RWPE2 (cell line): ENCODE data around the gene GNG13.

ENCODE experiments used
- ATAC-seq: fragments of 200-7000 bp; cut with Tn5 transposase; 3 replicates; pipeline ENCODE4 v1.9.1; 2021; ENCODE audit warnings: low read depth
- DNase-seq: peaks from one replicate; pipeline ENCODE4 v3.0.0-alpha.2; 2020; ENCODE audit warnings: low spot score
- H3K27ac ChIP-seq: fragments of 450-650 bp; 2 replicates; pipeline ENCODE4 v1.5.1; 2017; ENCODE audit warnings: mild to moderate bottlenecking; ENCODE audit not compliant: poor library complexity, severe bottlenecking
- H3K27me3 ChIP-seq: fragments of 250-450 bp; sonication (Bioruptor Pico); 2 replicates; pipeline ENCODE4 v1.5.1; 2021; ENCODE audit warnings: mild to moderate bottlenecking, moderate library complexity; ENCODE audit not compliant: insufficient read depth, poor library complexity, severe bottlenecking
- H3K36me3 ChIP-seq: fragments of 250-450 bp; sonication (Bioruptor Pico); 2 replicates; pipeline ENCODE4 v1.5.1; 2020; ENCODE audit warnings: low read depth, mild to moderate bottlenecking, moderate library complexity
- H3K4me1 ChIP-seq: fragments of 250-450 bp; sonication (Bioruptor Pico); 2 replicates; pipeline ENCODE4 v1.5.1; 2021; ENCODE audit warnings: mild to moderate bottlenecking, moderate library complexity; ENCODE audit not compliant: insufficient read depth, poor library complexity, severe bottlenecking
- H3K4me3 ChIP-seq: fragments of 250-450 bp; sonication (Bioruptor Pico); 2 replicates; pipeline ENCODE4 v1.5.1; 2021; ENCODE audit warnings: mild to moderate bottlenecking, moderate library complexity; ENCODE audit not compliant: severe bottlenecking
- H3K9me3 ChIP-seq: fragments of 250-450 bp; sonication (Bioruptor Pico); 2 replicates; pipeline ENCODE4 v1.5.1; 2021; ENCODE audit warnings: mild to moderate bottlenecking, moderate library complexity; ENCODE audit not compliant: severe bottlenecking
- TF ChIP-seq, protein P1 (sequence below): fragments of 450-650 bp; IDR thresholded peaks from one replicate; pipeline ENCODE4 v1.5.1; 2017; ENCODE audit warnings: mild to moderate bottlenecking, moderate library complexity; ENCODE audit not compliant: poor library complexity, severe bottlenecking

The GNG13 gene

DNA sequence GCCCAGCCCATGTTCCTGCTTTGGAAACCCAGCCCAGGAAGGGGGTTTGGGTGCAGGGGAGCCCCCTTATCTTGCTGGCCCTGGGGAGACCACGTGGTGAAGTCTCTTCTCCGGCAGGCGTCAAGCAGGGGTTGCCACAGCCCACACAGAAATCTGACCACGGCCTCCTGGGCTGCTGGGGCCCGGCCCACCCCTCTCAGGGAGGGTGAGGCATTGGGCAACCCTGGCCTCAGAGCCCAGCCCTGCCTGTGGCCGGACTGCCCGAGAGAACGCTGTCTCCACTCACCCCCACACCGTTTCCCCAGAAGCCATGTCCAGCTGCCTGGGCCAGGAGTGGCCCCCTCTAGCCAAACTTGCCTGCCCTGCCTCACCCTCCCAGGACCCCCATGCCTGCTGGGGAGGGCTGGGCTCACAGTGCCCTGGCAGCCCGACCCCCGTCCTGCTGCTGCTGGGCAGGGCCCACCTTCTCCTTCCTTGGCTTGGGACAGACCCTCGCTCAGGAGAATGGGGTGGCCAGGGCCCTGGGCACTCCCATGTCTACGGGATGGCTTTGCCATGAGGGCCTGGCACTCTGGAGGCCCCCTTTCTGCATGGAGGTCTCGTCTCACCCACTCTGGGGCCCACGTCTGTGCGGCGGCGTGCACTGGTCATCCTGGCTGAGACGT, 19.1 kb downstream of the GNG13 start:
- ATAC-seq (no peak), DNase-seq (no peak)
- Histone ChIP-seq H3K9me3 (no peaks in the 10 kb centered on the region), H3K4me1 (peaks cover 3% of the 10 kb centered on the region), H3K36me3 (peaks cover 9% of the 10 kb centered on the region), H3K27me3 (no peaks in the 10 kb centered on the region), H3K4me3 (no peak overlapping the region), H3K27ac (no peak overlapping the region)
- TF ChIP-seq, protein P1, sequence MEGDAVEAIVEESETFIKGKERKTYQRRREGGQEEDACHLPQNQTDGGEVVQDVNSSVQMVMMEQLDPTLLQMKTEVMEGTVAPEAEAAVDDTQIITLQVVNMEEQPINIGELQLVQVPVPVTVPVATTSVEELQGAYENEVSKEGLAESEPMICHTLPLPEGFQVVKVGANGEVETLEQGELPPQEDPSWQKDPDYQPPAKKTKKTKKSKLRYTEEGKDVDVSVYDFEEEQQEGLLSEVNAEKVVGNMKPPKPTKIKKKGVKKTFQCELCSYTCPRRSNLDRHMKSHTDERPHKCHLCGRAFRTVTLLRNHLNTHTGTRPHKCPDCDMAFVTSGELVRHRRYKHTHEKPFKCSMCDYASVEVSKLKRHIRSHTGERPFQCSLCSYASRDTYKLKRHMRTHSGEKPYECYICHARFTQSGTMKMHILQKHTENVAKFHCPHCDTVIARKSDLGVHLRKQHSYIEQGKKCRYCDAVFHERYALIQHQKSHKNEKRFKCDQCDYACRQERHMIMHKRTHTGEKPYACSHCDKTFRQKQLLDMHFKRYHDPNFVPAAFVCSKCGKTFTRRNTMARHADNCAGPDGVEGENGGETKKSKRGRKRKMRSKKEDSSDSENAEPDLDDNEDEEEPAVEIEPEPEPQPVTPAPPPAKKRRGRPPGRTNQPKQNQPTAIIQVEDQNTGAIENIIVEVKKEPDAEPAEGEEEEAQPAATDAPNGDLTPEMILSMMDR: no peak

DNA sequence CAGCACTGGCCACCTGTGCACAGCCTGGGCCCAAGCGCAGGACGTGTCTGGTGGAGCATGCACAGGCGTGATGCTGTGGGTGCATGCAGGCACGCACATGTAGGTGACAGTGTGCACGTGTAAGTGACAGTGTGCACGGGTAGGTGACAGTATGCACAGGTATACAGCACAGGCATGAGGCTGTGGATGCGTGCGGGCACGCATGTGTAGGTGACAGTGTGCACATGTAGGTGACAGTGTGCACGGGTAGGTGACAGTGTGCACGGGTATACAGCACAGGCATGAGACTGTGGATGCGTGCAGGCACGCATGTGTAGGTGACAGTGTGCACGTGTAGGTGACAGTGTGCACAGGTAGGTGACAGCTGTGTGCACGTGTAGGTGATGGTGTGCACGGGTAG, 20.2 kb downstream of the GNG13 start:
- no peak for ATAC-seq
- H3K27me3 ChIP-seq: no peaks in the 10 kb centered on the region

DNA sequence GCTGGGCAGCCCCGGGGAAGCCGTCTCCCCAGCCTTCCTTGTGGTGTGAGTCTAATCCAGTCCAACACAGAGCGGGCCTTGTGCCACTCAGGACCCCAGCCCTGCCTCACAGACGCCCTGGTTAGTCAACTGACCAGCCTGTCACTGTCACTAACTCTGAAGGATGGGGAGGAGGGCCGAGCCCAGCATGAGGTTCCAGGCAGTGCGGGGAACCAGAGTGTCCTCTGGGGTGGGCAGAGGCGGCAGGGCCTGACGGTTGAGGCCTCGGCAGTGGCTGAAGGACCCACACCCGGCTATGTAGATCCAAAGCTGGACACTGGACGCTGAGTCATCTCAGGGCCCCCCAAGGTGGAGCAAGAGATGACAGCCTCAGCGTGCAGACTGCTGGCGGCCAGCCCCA, 21.0 kb downstream of the GNG13 start:
- H3K9me3 ChIP-seq: no peaks in the 10 kb centered on the region
- no peaks in the 10 kb centered on the region for H3K36me3 ChIP-seq
- DNase-seq: no peak
- TF ChIP-seq, protein P1: no peak
- no peak overlapping the region for H3K27ac ChIP-seq
- no peaks in the 10 kb centered on the region for H3K27me3 ChIP-seq
- no peak for ATAC-seq
- peaks cover 3% of the 10 kb centered on the region for H3K4me1 ChIP-seq
- H3K4me3 ChIP-seq: no peak overlapping the region

More for the DNA sequence above, 20.2 kb downstream of the GNG13 start:
- H3K36me3 ChIP-seq: no peaks in the 10 kb centered on the region
- H3K27ac ChIP-seq: no peak overlapping the region
- DNase-seq: no peak
- no peak overlapping the region for H3K4me3 ChIP-seq
- H3K4me1 ChIP-seq: peaks cover 3% of the 10 kb centered on the region
- no peaks in the 10 kb centered on the region for H3K9me3 ChIP-seq
- TF ChIP-seq, protein P1: no peak

DNA sequence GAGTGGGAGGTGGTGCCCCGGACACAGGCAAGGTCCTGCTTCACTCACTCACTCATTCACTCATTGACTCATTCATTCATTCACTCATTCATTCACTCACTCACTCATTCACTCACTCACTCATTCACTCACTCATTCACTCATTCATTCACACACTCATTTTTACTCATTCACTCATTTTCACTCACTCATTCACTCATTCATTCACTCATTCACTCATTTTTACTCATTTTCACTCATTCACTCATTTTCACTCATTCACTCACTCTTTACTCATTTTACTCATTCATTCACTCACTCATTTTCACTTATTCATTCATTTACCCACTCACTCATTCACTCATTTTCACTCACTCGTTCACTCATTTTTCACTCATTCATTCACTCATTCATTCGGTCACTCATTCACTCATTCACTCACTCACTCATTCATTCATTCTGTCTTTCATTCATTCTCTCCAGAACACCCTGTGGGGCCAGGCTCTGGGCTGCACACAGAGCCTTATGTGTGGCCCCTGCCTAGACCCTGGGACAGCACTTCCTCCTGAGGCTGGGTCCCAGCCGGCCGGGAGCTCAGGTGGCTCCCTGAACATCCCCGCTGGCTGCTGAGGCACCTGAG, 21.5 kb downstream of the GNG13 start:
- Histone ChIP-seq H3K27me3 (no peaks in the 10 kb centered on the region), H3K27ac (no peak overlapping the region), H3K36me3 (no peaks in the 10 kb centered on the region), H3K4me3 (no peak overlapping the region), H3K9me3 (no peaks in the 10 kb centered on the region), H3K4me1 (peaks cover 3% of the 10 kb centered on the region)
- TF ChIP-seq, protein P1: no peak
- no peak for DNase-seq
- no peak for ATAC-seq

DNA sequence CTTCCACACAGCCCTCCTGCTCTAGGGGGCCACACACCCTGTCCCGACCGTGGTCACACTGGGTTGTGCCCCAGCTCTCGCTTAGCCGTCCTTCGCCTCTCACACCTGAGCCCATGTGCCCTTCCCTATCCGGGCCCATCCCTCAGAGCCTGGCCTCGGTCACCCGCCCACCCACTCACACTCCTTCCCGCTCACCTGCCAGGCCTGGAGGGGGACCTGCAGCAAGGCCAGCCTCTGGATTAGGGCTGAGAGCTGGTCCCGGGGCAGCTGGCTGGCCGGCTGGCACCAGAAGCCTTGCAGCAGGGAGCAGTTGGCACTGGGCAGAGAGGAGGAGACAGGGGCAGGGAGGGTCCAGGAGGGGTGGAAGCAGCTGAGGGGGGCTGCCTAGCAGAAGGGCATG, 22.1 kb downstream of the GNG13 start:
- ATAC-seq (no peak), DNase-seq (no peak)
- no peak overlapping the region for H3K4me3 ChIP-seq
- H3K4me1 ChIP-seq: peaks cover 3% of the 10 kb centered on the region
- H3K27me3 ChIP-seq: no peaks in the 10 kb centered on the region
- TF ChIP-seq, protein P1: no peak
- H3K9me3 ChIP-seq: no peaks in the 10 kb centered on the region
- no peak overlapping the region for H3K27ac ChIP-seq
- no peaks in the 10 kb centered on the region for H3K36me3 ChIP-seq
